ENCODE results near the gene KDM4B.
A peak's percentile ranks its signal among the peaks of the same experiment; 100 is the strongest.

KDM4B gene

GRCh38 chr19:5074830-5075394 lies 106.0 kb downstream of the KDM4B start:
- no peak for DNase-seq

- peak in 1 of 2 donors; percentile 4 for DNase-seq
These were observed 106.7 kb downstream of the KDM4B start for GRCh38 chr19:5075597-5075996.

GRCh38 chr19:5076440-5077208 lies 107.7 kb downstream of the KDM4B start:
- DNase-seq = no peak

GRCh38 chr19:5077209-5077515 lies 108.2 kb downstream of the KDM4B start:
- no peak for DNase-seq

- DNase-seq = peak; percentile 14 to 23
These were observed 109.3 kb downstream of the KDM4B start for GRCh38 chr19:5078182-5078581.

GRCh38 chr19:5078666-5079065 lies 109.8 kb downstream of the KDM4B start:
- no peak for DNase-seq

- no peak for DNase-seq
These were observed 110.3 kb downstream of the KDM4B start for GRCh38 chr19:5079071-5079774.

- no peak for DNase-seq
These were observed 111.2 kb downstream of the KDM4B start for GRCh38 chr19:5080030-5080654.

- no peak for DNase-seq
These were observed 111.9 kb downstream of the KDM4B start for GRCh38 chr19:5080809-5081208.

- no peak for DNase-seq
These were observed 112.7 kb downstream of the KDM4B start for GRCh38 chr19:5081443-5082161.

GRCh38 chr19:5083547-5083965 lies 114.6 kb downstream of the KDM4B start:
- DNase-seq = no peak

- DNase-seq = no peak
These were observed 116.7 kb downstream of the KDM4B start for GRCh38 chr19:5085566-5085965.

GRCh38 chr19:5086230-5086629 lies 117.3 kb downstream of the KDM4B start:
- peak; percentile 16 to 19 for DNase-seq

GRCh38 chr19:5086725-5087439 lies 118.0 kb downstream of the KDM4B start:
- no peak for DNase-seq

- DNase-seq = no peak
These were observed 120.4 kb downstream of the KDM4B start for GRCh38 chr19:5089283-5089682.

- DNase-seq = no peak
These were observed 121.6 kb downstream of the KDM4B start for GRCh38 chr19:5090465-5091017.

GRCh38 chr19:5091018-5091683 lies 122.2 kb downstream of the KDM4B start:
- DNase-seq = no peak

- DNase-seq = no peak
These were observed 123.0 kb downstream of the KDM4B start for GRCh38 chr19:5091684-5092480.

GRCh38 chr19:5092481-5092843 lies 123.5 kb downstream of the KDM4B start:
- DNase-seq = no peak

- DNase-seq = no peak
These were observed 124.5 kb downstream of the KDM4B start for GRCh38 chr19:5093297-5093928.
